ENCODE data around the gene A3GALT2.

- TF ChIP-seq CTCF (IDR thresholded peaks at IDR 0.05) (no peak), RAD21 (IDR thresholded peaks at IDR 0.05; ENCODE audit: low read length) (no peak), REST (IDR thresholded peaks at IDR 0.05; ENCODE audit: low read depth, low read length) (no peak), GABPA (IDR thresholded peaks at IDR 0.05; ENCODE audit: low read depth) (no peak), SMC3 (IDR thresholded peaks at IDR 0.05; ENCODE audit: low read depth, low read length) (no peak), EZH2phosphoT487 (IDR thresholded peaks at IDR 0.05; ENCODE audit: borderline replicate concordance, low read depth) (no peak), TAF1 (IDR thresholded peaks at IDR 0.05; ENCODE audit: borderline replicate concordance, low read depth, low read length) (no peak), FOSL2 (IDR thresholded peaks at IDR 0.05; ENCODE audit: borderline replicate concordance, low read depth) (no peak), EP300 (IDR thresholded peaks at IDR 0.05; ENCODE audit: borderline replicate concordance in 1 of 2, low read depth in 1 of 2, low read length in 1 of 2) (no peak)
Measured at GRCh38 chr1:33287317-33287716, 33.6 kb downstream of the A3GALT2 start.

Data from SK-N-SH (cell line).